ENCODE results near the gene GLYATL2.

The GLYATL2 gene, protein sequence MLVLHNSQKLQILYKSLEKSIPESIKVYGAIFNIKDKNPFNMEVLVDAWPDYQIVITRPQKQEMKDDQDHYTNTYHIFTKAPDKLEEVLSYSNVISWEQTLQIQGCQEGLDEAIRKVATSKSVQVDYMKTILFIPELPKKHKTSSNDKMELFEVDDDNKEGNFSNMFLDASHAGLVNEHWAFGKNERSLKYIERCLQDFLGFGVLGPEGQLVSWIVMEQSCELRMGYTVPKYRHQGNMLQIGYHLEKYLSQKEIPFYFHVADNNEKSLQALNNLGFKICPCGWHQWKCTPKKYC

DNA sequence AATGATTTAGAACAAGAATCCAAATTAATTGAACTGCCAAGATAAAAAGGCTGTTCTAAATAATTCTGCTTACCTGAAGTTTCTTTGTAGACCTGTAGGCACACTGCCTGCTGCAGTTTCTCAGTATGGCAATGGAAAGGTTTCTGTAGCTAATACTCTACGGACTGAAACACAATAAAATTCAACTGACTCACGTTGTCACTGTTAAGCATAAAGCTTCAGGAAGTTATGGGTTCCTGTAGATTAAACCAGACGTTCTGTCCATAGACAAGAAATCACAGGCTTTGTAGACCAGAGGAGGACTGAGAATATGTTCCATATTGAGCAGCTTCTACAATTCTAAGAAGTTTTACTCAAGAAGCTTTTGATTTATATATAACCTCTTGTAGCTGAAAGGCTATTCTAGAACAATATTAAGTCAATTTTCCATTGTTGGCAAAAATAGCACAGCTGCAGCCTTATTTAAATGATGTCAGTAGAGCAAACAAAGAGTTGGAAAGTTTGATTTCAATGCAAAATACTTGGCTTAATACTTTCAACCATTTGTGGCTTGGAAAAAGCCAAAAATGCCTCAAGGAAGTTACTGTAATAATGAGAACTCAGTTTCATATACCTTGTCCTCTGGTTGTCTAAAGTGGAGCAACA is at the start of gene GLYATL2:
Gene GLYATL2 (minus strand): TSS at position 344 of the 645 bp plus-strand sequence. CDS start 5,092 bp downstream, outside the sequence.
- DNase-seq: no peak

DNA sequence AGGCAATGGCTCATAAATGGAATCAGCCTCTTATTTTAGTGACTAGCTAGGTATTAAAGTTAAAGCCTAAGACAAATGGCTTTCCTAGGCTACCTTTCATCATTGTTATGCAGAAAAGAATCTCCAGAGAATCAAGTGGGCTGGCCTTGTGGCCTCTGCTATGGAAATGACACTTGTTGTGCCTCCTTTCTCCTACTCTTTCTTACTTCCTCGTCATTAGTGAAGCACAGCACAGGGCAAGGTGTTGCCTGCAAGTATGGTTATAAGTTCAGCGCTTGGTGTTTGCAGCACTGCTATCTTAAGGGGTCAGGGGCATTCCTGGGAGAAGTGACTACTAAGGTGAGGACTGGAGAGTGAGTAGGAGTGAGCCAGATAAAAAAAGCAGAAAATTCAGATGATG is 49.4 kb upstream of the GLYATL2 start:
- DNase-seq: no peak

DNA sequence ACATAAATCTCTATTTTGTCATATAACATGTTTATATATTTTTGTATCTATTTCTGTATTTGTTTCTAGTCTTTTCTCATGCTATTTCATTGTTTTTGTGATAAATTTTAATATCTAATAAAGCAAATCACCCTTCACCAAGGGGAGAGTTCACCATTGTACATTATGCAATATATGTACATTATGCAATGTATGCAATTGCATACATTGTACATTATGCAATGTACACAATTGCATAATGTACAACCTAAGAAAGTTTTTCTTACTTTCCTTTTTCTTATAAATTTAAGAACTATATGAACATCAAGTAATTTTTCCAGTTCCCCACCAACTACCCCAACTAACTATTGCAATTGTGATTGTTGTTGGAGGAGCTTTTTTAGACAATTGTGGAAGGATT is 44.1 kb upstream of the GLYATL2 start:
- no peak for DNase-seq

DNA sequence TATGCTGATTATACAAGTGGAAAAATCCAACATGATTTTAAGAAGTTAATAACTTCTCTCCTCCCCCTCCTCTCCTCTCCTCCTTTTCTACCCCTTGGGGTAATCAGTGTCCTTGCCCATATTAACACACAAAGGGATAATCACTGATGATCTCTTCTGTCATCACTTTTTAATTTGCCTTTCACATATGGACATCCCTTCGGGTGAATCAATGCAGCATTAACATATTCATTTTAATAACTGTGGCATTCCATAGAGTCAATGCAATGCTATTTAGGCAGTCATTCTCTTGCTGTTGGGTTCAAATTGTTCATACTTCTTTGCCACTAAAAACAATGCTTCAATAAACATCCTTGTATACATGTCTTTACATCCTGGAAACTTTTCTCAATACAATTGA is 42.9 kb upstream of the GLYATL2 start:
- DNase-seq: no peak

DNA sequence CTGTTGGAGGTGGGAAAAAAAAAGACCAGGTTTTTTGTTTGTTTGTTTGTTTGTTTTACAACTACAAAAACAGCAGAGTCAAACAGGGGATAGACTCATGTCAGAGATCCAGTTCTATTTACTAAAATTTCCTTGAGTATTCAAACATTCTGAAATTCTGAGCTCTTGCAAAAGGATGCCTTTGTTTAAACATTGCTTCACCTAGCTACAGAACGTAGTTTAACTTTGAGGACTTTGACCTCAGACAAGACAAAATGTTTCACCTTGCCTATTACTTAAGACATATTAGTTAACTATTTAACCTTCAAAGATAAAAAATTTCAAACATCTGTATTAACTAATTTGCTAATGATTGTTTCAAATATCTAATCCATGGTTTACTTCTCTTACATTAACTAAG is 36.1 kb upstream of the GLYATL2 start:
- no peak for DNase-seq

DNA sequence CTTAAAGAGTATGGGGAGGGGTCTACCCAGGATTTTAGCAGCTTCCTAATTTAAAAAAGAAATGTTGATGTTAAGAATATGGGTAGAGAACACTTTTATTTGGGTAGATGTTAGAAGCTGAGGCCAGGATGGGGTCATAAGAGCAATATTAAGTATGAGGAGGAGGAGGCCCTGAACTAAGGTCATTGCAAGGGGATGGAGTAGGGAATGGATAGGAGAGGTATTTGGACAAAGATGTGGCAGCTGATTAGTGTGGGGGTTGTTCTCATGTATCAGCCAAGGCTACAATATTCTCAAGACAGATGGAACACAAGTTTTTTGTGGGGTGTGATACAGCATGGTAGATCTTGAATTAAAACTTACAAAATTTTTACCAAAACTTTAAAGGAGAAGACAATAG is 35.7 kb upstream of the GLYATL2 start:
- no peak for DNase-seq

DNA sequence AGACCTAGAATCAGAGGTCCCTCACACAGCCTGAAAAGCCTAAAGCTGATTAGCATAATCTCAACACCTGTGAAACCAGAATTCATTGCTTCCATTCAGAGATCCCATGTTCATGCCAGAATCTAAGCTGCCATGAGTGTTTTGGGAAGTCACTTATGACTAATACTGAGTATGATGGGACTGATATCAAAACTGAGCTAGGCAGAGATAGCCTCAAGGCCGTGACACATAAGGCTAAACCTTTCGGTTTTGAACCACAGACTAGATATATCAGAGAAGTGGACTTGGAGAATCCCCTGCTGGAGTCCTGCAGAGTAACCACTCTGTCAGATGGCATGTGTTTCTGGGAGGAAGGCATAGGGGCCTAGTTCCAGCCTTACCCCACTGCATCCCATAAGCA is 23.1 kb upstream of the GLYATL2 start:
- no peak for DNase-seq

DNA sequence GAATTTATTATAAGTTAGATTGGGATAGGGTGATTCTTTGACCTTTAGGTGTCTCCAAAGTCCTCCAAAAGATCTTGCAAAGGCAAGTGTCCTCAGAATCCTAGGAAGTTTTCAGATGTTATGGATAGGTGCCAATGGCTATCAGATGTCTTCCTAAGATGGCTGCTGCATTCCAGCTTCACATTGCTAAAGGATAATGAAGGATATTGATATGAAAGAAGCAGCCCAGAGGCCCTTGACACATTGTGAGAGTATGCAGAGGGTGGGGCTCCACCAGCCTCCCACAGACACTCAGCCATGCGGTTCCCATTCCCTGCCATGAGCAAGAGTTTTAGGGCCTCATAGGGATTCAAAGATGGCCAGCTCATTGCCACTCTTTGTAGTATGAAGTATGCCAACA is 22.3 kb upstream of the GLYATL2 start:
- no peak for DNase-seq

DNA sequence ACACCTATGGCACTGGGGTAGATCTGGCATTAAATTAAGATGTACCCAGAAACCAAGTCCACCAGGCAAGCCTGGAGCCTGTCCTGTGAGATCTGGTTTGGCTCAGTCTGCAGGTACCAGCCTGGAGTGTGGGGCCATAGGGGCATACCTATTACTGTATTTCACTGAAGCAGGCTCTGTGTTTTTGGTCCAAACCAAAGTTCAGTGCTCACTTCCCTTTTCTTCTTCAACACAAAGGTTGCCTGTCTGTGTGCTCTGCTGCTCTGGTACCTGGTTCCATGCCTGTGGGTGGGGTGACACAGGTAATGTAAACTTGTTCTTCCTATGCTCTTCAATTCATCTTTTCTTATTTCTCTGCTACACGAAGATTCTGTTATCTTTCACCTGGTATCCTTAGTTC is 19.8 kb upstream of the GLYATL2 start:
- DNase-seq: no peak

DNA sequence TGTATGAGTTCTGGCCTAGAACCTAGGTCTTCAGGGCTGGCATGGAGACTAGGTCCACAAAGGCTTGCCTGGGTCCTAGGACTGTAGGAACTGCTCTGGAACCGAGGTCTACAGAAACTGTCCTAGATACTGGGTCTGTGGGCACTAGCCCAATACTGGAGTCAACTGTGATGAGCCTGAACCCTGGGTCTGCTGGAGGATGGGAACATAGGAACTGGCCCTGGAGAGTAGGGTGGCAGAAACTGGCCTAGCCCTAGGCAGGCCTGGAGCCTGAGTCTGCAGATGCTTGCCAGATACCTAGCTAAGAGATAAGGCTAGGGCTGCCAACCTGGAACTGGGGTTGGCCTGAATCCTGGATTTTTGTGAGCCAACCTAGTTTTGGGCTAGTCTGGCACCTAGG is 19.2 kb upstream of the GLYATL2 start:
- DNase-seq: no peak

DNA sequence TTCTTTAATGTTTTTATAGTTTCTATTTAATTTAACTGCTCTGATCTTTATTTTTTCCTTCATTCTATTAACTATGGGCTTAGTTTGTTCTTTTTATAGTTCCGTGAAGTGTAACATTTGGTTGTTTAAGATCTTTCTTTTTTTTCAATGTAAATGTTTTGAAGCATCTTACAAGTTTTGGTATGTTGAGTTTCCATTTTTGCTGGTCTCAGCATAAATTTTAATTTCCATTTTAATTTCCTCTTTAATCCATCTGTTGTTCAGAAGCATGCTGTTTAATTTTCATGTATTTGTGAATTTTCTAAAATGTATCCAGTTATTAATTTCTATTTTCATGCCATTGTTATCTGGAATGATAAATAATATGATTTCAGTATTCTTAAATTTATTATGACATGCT is 17.0 kb upstream of the GLYATL2 start:
- DNase-seq: no peak

DNA sequence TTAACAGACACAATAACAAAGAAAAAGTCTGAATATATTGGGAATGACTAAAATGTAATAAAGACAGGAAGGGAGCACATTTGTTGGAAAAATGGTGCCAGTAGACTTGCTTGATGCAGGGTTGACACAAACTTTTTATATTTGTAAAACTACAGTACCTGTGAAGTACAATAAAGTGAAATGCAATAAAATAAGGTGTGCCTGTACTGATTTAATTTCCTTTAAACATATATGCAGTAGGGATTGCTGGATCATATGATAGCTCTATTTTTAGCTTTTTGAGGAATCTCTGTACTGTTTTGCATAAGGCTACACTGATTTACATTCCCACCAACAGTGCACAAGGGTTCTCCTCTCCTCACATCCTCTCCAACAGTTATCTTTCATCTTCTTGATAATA is 12.3 kb upstream of the GLYATL2 start:
- no peak for DNase-seq

DNA sequence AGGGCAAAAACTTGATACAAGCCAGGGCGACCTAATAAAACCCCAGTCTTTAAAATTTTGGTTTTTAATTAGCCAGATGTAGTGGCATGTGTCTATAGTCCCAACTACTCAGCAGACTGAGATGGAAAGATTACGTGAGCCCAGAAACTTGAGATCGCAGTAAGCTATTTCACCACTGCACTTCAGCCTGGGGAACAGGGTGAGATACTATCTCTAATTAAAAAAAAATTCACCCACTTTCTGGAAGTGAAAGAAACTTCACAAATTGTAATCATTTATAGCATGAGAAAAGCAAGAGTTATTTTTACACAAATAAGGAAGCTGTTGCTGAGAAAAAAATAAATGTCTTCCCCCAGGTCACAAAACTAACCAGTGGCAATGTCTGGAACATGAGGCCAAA is 882 bp upstream of the GLYATL2 start:
- no peak for DNase-seq

DNA sequence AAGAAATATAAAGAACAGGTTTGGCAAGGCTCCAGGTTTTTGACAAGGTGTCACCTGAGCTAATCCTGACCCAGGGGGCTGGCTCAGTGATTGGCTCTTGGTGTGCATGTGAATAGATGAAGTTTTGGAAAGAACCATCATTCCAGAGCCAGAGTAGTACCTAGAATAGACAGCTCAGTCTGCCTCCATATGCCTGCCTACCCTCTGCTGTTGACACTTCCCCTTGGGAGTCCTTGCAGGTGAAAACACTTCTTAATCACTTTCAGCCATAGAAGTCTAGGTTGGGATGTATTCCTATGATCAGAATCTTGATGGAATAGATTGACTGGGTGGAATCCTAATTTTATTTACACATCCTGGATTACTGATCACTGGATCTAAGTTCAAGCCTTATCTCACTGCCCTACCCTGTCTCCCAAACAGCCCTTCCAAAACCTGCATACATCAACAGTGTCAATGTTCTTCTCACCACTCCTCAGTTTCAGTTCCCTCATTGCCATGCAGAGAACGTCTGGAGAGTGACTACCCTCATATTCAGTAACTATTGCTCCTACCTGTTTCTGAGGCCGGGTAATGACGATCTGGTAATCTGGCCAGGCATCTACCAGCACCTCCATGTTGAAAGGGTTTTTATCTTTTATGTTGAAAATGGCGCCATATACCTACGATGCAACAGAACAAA is 6.7 kb downstream of the GLYATL2 start:
- DNase-seq: no peak

DNA sequence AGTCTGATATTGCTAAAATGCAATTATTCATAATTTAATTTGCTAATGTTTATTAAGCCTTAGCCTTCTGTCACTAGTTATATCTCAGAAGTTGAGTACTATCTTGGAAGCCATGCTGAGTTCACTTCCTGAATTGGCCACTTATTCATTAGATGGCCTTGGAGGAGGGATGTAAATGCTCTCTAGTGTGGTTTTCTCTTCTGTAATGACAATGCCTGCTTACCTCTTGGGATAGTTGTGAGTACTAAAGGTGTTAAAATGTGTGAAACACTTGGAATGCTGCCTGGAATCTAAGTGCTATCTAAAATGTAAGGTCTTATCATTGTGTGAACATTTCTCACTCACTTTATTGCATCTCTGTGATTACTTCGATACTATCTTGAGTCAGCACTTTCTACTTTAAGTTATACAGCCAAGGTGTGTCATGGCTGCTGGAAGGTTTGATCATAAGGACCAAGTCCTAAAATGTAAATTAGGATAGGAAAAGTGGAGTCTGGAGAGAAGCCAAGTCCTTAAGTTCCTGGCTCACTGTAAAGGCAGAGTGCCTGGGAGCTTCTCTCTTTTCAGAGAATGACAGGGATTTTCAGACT is 12.4 kb downstream of the GLYATL2 start:
- no peak for DNase-seq

DNA sequence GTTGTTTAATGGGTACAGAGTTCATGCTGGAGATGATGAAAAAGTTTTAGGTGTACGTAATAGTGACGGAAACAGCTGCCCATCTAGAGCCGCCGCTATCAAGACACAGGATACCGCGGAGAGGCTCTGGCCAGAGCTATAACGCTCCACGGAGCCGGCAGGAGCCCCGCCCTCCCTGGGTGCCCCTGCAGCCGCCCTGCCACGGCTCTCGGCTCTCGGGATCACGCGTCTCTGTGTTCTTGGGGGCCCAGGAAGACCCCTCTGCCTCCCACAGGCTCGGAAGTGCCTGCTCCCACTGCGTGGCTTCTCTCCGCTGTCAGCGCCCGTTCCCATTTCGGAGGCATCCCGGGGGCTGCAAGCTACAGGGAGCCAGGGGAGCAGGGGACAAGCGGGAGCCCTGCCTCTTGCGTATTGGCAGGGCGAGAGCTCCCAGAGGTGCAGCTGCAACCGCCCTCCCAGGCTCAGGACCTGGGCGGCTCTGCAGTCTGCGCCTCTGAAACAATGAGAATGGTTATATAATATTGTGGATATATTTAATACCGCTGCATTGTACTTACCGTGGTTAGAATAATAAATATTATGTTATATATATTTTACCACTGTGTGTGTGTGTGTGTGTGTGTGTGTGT is 13.7 kb downstream of the GLYATL2 start:
- DNase-seq: no peak

DNA sequence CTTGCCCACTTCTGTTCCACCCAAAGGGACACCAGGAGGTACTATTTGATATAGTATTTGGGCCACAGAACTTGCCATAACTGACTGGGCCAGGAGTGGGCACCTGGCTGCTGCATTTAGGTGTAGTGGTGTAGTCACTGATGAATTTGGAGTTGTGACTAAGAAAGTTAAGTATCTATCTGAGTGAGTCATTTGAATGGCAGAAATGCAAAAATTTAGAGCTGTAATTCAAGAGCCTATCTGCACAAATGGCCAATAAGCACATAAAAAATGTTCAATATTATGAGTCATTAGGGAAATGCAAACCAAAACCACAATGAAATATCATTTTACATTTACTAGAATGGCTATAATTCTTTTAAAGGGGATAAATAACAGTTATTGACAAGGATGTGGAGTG is 14.7 kb downstream of the GLYATL2 start:
- DNase-seq: no peak

DNA sequence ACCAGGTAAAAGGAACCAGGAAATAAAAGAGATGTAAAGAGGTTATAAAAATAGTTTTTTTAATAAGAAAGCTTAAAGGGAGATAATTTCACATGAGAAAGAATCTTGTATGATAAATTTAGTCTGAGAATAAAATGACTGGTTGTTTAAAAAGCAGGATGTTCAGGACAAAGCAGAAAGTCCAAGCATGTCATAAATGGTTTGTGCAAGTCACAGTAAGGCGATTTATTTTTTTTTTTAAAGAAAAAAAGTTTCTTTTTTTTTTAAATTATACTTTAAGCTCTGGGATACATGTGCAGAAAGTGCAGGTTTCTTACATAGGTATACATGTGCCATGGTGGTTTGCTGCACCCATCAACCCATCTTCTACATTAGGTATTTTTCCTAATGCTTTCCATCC is 30.8 kb downstream of the GLYATL2 start:
- DNase-seq: no peak

DNA sequence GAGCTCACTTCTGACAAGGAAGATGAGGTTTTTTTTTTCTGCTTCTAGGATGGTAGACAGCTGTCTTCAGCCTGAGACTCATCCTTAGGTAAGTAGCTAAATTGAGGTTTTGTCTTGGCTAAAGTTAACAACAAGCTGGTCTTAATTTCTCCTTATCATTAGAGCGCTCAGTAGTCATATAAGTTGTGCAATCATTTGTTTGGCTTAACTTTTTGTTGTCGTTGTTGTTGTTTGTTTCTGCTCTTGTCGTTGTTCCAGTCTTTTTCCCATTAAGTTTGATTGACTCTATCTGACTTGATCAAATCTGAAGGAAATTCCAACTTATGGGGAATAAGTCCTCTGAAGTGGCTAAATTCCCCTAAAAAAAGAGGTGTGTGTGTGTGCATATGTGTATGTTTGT is 33.0 kb downstream of the GLYATL2 start:
- DNase-seq: no peak

DNA sequence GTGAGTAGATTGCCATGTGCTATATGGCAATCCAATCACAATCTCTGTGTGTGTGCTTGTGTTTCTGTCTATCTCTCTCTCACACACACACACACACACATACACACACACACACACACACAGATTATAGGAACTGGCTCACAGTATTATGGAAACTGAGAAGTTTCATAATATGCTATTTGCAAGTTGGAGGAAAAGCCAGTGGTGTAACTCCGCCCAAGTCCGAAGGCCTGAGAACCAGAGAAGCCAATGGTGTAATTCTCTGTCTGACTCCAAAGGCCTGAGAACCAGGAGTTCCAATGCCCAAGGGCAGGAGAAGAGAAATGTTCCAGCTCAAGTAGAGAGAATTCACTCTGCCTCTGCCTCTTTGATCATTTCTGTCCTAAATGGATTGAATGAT is 37.2 kb downstream of the GLYATL2 start:
- DNase-seq: no peak

DNA sequence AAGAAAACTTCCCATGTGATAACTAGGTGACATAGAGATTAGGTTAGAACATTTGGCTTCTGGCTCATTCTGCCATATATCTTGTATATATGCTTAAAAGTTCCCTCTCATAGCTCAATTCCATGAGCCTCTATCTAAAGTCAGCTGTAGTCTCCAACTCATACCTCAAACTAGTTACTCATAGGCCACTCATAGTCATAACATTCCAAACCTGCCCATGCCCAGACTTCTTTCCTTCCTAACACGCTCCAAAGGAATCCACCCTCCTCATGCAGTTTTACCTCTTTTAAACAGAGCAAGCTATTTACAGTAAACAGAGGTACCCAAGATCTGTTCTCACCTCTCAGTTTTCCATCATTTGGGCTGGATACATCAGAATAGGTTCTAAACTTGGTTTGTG is 39.4 kb downstream of the GLYATL2 start:
- no peak for DNase-seq

DNA sequence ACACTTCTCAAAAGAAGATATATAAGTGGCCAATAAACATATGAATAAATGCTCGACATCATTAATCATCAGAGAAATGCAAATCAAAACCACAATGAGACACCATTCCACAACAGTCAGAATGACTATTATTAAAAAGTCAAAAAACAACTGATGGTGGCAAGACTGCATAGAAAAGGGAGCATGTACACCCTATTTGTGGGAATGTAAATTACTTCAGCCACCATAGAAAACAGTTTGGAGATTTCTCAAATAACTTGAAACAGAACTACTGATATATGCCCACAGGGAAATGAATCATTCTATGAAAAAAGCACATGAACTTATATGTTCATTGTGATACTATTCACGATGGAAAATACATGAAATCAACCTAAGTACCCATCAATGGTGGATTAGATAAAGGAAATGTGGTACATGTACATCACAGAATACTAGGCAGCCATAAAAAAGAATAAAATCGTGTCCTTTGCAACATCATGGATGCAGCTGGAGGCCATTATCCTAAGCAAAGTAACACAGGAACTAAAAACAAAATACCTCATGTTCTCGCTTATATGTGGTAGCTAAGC is 42.4 kb downstream of the GLYATL2 start:
- DNase-seq: no peak

DNA sequence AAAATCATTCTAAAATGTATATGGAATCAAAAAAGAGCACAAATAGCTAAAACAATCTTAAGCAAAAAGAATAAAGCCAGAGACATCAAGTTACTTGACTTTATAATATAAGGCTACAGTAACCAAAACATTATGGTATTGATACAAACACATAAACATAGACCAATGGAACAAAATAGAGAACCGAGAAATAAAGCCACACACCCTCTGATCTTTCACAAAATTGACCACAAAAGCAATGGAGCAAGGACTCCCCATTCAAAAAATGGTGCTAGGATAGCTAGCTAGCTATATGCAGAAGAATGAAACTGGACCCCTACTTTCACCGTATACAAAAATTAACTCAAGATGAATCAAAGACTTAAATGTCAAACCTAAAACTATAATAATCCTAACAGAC is 43.2 kb downstream of the GLYATL2 start:
- DNase-seq: no peak

Data from SHP77 treated with DMSO at 0.1 percent for 48 hours (cell line).